GM21717 (cell line): ENCODE measurements around the gene RAB17.
"Not testable (repeated sequence)": the region's sequence is repeated elsewhere in the genome, so short reads cannot be mapped to it uniquely, and the experiment has no call there.

Experiments
- ATAC-seq: cut with Tn5 transposase; IDR thresholded peaks from one replicate; pipeline ENCODE4 v1.9.1; 2021; ENCODE audit warnings: mild to moderate bottlenecking, moderate library complexity; ENCODE audit not compliant: unreplicated experiment

RAB17 gene

DNA sequence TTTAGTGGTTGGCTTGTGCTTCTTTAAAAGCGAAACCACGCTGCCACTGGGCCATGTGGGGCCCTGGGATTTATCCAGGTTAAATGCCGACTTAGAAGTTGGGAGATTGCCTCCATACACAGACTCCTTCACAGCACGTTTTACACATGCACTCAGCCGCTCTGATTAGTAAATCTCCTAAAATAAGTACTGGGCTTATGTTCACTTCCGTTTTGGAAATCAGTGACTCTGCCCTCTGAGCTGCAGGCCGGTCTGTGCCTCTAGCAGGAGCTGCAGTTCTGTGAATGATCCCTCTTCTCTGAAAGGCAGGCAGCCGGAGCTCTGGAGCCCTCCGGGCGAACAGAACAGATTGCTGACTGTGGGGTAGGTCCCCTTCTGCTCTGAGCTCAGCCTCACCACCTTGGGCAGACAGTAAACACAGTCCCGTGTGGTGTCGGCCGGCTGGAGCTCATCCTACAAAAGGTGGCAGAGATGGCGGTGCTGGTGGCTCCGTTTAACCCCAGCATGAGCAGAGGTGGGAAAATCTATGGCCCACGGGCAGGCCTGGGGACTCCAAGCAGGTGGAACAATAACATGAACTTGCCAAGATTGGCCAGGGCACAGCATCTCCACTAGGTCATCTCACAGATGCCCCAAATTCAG lies 9.8 kb upstream of the RAB17 start:
- ATAC-seq = no peak

DNA sequence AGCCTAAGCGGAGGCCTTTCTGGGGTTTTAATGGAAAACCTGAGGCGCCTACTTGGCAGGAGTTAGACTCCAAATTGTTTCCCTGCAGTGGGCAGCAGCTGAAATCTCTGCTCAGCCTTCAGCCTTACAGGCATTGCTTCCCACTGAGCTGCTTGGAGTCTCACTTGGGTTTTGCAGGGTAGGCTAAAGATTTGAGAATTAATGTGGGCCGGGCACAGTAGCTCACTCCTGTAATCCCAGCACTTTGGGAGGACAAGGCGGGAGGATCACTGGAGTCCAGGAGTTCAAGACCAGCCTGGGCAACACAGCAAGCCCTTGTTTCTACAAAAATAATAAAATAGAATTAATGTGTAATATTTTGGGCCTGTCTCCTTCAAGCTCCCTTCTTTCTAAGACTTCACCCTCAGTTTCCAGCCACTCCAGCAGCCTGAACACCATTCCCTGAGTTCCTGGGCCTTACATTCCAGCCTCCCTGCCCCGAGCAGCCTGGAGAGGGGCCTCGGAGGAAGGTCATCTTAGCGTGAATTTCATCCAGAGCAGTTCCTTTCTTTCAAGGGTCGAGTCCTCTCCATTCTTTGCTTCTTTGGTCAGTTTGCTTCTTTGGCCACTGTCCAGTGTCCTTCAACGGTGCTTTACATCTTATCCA lies 9.1 kb upstream of the RAB17 start:
- ATAC-seq = no peak

DNA sequence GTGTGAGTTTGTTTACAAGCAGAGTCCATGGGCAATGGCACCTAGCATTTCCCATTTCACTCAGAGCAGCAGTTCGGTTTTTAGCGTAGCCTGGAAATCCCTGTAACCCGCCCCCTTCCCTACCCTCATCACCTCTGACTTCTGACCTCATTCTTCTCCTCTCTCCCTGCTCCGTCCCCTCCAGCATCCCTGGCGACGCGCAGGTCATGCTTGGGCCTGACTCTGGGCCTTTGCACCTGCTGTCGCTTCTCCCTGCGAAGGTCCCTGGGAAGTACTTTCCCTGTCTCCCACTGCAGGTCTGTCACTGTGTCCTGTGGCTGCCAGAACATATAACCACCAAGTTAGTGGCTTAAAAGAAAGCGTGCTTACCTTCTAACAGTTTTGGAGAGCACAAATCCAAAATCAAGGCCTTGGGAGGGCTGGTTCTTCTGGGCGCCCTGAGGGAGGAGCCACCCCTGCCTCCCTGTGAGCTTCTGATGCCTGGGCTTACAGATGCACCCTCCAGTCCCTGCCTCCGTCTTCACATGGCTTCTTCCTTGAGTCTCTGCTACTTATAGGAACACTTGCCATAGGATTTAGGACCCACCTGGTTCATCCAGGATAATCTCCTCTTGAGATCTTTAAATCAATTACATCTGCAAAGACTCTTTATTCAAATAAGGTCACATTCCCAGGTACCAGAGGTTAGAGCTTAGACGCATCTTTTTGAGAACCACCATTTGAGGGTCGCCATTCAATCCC lies 8.1 kb upstream of the RAB17 start:
- no peak for ATAC-seq

DNA sequence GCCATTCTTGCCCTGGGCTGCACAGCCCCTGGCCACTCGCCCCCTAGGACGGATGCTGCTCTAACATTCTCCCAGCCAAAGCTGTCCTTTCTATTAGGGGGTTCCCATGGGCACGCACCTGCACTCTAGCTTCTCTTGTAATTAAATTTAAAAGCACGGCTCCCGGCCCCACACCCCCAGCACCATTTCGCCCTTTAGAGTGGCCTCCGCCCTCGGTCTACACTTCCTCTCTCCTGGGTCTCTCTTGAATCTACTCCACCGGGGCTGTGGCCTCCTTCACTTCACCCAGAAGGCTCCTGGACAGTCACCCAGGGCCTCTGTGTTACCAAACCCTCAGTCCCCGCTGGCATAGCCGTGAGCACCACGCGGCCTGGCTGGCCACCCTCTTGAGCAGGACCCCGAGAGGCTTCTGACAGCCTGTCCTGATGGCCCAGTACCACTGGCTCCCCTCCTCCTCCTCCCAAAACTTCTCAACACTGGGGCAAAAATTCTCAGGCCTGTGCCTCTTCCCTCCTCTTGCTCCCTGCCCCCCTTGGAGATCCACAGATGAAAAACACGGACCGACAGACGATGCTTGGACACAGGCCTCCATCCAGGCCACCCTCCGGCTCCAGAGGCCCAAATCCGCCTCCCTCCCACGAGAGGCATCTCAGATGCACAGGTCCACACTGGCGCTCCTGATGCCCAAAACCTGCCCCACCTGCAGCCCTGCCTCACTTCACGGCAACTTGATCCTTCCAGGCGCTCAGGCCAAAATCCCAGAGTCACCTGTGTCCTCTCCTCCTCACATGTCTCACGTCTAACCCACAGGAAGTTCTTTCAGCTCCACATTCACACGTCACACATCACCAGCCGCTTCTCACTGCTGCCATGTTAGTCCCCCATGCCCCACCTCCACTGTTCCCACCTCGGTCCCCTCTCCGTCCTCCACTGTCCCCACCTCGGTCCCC lies 6.9 kb upstream of the RAB17 start:
- ATAC-seq = no peak

DNA sequence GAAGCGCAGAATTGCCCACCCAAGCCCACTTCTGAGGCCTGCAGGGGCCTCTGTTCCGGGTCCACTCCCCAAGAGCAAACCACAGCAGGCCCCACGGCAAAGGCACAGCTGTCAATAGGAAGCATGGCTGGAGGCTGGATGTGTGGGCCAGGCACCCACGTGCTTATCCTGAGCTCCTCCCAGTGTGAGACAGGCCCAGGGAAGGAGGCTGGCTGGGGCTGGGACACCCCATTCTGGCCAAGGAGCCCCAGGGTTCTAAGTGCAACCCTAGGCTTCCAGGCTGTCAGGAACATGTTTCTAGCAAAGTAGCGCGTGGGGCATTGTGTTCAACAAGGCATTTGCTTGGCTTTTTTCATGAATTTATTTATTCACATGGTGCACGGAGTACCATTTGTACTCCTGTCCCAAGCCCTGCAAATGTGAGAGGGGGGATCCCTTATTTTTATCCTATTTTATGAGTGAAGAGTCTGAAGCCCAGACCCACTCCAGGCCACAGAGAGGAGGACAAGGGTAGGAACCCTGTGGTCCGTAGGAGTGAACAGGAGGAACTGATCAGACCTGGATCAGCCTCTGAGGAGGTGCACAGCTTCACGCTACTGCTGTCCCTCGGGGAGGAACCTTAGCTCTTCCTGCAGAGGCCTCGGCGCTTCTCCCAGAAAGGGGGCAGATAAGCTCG lies 6.1 kb upstream of the RAB17 start:
- ATAC-seq = no peak

DNA sequence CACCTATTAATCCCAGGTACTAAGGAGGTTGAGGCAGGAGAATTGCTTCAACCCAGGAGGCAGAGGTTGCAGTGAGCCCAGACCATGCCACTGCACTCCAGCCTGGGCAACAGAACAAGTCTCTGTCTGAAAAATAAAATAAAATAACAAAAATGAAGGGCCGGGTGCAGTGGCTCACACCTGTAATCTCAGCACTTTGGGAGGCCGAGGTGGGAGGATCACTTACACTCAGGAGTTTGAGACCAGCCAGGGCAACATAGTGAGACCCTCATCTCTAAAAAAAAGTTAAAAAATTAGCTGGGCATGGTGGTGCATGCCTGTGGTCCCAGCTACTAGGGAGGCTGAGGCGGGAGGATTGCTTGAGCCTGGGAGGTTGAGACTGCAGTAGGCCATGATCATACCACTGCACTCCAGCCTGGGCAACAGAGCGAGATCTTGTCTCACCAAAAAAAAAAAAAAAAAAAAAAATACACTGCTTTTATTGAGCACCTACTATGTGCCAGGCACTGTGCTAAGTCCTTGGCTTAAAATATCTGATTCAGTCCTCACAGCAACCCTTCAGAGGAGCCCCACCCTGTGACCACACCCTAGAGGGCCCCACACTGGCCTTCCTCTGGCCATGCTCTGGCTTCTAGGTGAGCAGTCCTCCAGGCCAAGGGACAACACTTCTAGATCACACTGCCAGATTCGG lies 5.4 kb upstream of the RAB17 start:
- ATAC-seq = not testable (repeated sequence)

DNA sequence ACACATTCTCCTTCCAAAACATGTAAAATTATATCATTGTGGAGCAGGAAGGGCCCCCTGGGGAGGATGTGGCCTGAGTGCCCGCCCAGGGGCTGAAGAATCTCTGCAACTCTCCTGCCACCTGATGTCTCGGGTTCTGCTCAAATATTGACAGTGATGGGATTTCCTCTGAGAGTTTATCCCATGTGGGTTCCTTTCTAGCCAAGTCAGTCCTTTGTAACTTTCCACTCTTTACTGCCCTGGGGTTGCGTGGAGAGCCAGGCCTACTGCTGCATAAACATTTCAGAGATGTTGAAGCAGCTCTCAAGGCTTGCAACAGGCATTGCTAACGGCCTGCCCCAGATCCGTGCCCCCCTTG lies 4.0 kb upstream of the RAB17 start:
- ATAC-seq = no peak

DNA sequence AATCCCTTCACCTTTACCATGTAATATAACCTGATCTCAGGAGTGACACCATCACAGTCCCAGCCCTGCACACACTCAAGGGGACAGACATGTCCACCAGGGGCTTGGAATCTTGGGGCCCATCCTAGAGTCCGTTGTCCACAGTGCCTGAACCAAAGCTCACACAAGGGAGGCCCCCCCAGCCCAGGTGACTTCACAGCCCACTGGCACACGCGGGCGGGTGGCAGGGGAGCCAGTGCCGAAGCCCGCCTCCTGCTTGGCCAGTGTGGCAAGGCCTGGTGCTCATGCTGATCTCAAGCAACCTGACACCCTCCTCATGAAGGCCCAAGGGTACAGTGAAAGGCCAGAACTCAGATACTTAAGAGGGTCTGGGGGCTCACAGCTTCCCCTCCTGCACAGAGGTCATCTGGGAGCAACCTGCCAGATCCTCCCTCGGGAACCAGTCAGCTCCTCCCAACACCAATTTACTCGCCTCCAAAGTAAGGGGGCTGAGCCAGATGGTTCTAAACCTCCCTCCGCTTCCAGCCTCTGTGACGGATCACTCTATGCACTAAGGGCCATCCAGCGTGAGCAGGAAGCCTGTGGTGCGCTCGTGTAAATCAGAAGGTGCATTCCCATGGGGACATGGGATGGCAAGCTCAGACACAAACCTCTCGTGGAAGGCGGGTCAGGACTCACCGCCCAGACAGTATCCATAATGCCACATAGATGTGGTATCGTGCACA lies 3.2 kb upstream of the RAB17 start:
- ATAC-seq = no peak

DNA sequence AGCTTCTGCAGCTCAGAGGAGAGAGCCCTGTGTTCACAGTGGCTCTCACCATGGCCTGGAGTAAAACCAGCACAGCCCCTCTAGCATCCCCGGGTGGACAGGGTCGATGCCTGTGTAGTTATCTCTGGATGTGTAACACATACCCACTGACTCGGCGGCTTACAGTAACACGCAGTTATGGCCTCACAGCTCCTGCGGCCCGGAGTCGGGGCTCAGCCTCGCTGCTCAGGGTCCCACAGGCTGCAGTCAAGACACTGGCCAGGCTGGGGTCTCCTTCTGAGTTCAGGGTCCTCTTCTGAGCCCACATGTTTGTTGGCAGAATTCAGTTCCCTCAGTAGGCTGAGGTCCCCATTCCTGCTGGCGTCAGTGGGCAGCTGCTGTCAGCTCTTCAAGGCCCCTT lies 2.5 kb upstream of the RAB17 start:
- ATAC-seq = no peak

DNA sequence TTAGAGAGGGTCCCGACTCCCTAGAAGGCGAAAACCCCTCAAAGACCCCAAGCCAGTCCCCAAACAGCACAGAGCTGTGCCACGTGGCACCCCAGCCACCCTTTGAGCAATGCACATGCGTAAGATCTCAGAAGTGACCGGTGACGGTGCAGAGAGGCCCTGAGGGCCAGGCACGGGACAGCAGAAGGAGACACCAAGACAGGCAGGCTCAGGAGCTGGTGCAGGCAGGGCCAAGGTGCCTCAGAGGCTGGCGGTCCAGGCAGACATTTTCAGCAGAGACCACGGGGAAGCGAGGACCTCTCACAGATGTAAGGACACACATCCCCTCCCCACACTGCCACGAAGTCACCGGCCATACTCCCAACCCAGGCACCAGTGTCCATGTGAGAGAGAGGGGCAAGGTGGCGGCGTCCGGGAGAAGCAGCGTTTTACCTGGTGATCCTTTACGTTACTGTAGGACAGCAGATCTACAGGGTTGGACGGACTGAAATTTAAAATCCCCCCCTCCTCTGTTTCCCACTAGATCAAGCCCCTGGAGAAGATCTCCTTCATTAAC lies 2.0 kb upstream of the RAB17 start:
- ATAC-seq = no peak

DNA sequence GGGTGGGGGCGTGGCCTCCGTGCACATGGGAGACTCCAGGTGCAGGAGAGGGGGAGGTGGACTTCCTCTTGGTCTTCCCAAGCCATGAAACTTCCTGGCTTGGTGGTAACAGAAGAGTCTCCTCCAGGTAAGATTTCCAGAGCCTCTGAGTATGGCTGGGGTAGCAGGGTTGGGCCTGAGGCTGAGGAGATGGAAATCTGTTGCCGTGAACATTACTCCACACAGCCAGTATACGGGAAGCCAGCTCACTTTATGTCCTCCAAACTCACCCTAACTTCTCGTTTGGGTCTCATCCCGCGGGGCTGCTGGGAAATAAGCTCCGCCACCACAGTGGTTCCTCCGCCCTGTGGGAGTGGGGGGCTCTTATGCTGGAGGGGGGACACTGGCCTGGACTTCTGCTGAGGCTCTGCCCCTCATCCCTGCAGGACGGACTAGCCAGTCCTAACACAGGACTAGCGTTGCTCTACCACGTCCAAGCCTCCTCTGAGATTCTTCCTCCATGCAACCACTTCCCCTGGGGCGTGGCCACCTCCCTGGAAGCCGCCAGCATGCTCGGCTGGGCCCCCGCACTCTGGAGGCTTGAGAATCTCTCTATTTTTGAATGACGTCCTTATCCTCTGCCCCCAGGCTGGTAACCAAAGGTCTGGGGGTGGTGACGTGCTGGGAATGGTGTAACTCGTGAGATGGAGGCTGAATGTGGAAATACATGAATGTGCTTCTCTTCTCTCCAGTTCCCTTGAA lies 777 bp upstream of the RAB17 start:
- ATAC-seq = no peak

DNA sequence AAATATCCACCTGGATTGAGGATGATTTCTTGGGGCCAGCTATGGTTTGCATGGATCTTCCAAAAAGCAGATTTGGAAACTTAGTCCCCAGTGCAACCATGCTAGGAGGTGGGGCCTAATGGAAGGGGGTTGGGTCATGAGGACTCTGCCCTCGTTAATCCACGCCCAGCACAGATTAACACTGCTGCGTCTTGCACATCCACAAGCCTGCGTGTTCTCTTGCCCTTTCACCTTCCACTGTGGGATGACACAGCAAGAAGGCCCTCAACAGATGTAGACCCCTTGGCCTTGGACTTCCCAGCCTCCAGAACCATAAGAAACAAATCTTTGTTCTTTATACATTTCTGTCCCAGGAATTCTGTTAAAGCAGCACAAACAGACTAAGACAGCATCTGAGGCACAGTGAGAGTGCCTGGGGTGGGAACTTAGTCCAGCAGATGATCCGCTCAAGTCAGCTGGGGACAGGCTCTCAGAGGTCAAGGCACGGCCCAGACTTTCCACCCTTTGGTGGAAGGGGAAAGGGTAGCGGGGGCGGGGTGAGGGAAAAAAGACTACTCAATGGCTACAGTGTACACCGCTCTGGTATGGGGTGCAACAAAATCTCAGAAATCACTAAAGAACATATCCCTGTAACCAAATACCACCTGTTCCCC lies 2.4 kb downstream of the RAB17 start:
- no peak for ATAC-seq

DNA sequence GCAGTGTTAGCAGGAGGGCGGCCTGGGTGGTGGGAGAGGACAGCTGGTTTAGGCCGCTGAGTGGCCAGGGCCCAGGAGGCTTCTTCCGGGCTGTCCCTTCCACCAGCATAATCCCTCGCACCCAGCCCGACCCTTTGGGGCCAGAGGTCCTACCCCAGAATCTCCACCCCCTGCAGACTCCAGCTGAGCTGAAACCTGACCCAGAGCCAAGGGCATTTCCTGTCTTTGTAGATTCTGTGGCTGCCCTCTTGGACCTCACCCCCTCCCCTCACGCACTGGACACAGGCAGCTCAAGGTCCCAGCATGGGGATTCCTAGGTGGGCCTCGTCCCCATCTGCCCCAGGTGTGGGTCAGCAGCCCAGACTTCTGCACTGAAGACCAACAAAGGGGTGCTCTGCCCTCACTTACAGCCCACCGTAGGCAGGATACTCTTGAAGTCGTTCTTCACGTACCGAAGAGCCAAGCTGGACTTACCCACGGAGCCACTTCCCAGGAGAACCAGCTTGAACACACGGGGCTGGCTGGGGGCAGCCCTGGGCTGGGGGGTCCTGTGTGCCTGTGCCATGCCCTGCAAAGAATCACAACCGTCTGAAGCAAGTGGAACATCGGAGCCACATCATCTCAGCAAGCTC lies 4.8 kb downstream of the RAB17 start:
- ATAC-seq = no peak

DNA sequence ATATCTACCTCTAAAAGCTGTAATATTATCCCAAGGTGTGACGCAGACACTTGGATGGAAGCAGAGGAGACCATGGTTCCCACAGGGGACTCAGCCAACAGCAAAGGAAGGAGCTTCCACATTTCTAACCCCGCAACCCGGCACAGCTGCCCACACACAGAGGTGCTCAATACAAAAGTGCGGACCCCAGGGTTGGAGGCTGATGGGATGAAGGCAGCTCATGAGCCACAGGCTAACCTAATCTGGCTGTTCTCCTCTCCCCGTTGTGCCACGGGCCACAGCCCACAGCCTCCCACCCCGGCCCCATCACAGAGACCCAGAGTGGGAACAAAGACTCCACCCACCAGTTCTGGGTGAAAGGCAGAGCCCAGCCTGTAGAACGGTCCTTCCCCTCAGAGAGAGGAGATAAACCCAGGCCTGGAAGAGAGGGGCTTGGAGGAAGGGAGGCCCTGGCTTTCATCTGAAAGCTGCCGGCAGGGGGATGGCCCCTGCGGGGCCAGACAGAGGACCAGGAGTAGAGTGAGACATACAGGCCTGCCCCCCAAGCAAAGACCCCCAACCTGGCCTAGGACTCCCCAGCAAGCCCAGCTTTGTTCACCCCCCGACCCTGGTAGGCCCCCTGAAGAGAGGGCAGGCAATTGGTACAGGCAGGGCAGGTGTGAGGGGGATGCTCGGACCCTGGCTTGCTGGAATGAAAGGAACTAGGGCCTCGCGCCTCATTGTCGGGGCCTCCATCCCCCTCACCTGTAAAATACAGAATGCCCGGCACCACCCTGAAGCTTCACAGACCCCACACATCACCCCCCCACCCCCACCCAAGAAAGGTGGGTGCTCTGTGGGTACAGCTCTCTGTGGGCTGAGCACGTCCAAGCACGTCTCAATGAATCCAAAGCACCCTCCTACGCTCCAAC lies 6.9 kb downstream of the RAB17 start:
- no peak for ATAC-seq

DNA sequence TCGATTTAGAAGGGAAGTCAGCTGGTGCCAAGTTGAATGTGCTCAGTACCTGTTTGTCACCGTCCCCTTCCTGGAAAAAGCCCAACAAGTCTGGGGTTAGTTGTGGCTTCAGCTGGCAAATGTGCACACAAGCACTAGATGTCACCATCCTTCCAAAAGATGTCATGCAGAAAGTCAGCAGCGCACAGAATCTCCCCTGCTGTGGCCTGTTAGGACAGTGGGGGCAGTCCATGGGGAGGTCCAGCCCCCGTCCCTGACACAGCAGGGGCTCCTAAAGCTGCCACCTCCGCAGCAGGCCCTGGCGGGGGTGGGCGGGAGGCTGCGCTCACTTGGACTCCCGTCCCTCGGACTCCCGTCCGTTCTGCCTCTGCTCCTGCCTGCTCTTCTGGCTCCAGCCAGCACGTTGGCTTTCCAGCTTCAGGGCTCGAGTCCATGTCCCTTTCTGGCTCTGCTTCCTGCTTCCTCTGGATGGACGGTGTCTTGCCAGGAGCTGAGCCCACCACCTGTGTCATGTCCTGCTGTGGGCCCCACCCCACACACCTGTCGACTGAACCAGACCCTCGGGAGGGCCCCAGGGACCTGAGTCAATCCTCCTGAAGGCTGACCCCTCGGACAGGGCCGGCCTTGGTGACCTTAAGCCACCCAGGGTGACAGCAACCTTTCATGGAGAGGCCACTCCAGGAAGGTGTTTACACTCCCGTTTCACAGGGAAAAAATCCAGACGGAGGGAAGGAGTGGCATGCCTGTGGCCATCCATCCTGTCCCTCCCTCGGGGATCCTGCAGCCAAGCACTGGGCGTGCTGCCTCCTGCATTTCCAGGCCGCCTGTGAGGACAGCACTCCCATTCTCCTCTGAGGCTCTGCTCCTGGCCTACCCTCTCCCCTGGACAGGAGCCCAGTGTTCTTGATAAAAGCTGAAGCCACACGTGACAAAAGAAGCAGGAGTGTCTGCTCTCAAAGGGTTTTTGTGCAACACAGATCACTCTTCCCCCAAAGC lies 8.5 kb downstream of the RAB17 start:
- peak; percentile 48 for ATAC-seq
